Uterus (tissue), 2 donors: ENCODE results near the gene BTD.

Experiments
- POLR2A ChIP-seq, 2 donors: fragments of 450-650 bp; IDR thresholded peaks; one replicate each; pipeline ENCODE4 v1.6.1; 2016; ENCODE audit warnings: antibody characterized with exemption in 2 of 2, mild to moderate bottlenecking in 1 of 2, moderate library complexity in 1 of 2
- TF ChIP-seq, protein P1 (sequence below), 4 experiments: fragments of 200-600 bp in 2 of 4; fragments of 450-650 bp in 2 of 4; sonication (generic) in 2 of 4; IDR thresholded peaks; one replicate each; pipeline ENCODE4 v1.5.1; 2016 to 2019; ENCODE audit warnings: antibody characterized with exemption in 4 of 4, mild to moderate bottlenecking in 2 of 4, moderate library complexity in 1 of 4

GRCh38 chr3:15601399-15602145, at the start of gene BTD, which contains the start of gene HACL1:
- TF ChIP-seq POLR2A (IDR thresholded peaks at IDR 0.05) = peak; percentile 76 to 81
- TF ChIP-seq, protein P1, sequence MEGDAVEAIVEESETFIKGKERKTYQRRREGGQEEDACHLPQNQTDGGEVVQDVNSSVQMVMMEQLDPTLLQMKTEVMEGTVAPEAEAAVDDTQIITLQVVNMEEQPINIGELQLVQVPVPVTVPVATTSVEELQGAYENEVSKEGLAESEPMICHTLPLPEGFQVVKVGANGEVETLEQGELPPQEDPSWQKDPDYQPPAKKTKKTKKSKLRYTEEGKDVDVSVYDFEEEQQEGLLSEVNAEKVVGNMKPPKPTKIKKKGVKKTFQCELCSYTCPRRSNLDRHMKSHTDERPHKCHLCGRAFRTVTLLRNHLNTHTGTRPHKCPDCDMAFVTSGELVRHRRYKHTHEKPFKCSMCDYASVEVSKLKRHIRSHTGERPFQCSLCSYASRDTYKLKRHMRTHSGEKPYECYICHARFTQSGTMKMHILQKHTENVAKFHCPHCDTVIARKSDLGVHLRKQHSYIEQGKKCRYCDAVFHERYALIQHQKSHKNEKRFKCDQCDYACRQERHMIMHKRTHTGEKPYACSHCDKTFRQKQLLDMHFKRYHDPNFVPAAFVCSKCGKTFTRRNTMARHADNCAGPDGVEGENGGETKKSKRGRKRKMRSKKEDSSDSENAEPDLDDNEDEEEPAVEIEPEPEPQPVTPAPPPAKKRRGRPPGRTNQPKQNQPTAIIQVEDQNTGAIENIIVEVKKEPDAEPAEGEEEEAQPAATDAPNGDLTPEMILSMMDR (IDR thresholded peaks at IDR 0.05) = peak in 2 of 4 experiments; percentile 30 to 49
